Spinal cord (tissue), 10 donors: Measurements from ENCODE around the gene TECTB. TPM values are rescaled to one million over a fixed set of nuclear protein-coding genes. Genes with fewer than 3 reads are reported as not detected.

Experiments used
- DNase-seq, 6 donors: peaks; one replicate each; pipeline versions ENCODE4 v3.0.0 to v3.0.0-alpha.2; 2013 to 2015; ENCODE audit warnings: low spot score in 6 of 6, low read depth in 4 of 6
- H3K27ac ChIP-seq: one replicate; pipeline ENCODE4 v1.5.1; 2013; ENCODE audit warnings: low read depth, low read length, control low read depth
- H3K27me3 ChIP-seq: one replicate; pipeline ENCODE4 v1.6.1; 2013; ENCODE audit warnings: low read length; ENCODE audit not compliant: control insufficient read depth, insufficient read depth
- H3K36me3 ChIP-seq: one replicate; pipeline ENCODE4 v1.6.1; 2013; ENCODE audit warnings: low read length; ENCODE audit not compliant: control insufficient read depth, insufficient read depth
- H3K4me1 ChIP-seq: one replicate; pipeline ENCODE4 v1.6.1; 2013; ENCODE audit warnings: low read length; ENCODE audit not compliant: control insufficient read depth, insufficient read depth
- H3K4me3 ChIP-seq: one replicate; pipeline ENCODE4 v1.5.1; 2013; ENCODE audit warnings: low read depth, low read length, control low read depth
- H3K9me3 ChIP-seq: one replicate; pipeline ENCODE4 v1.6.1; 2013; ENCODE audit warnings: low read length; ENCODE audit not compliant: control insufficient read depth, insufficient read depth
- WGBS: methylation state at CpG from one replicate; pipeline ENCODE4 v1.1.5; 2013; ENCODE audit warnings: missing lambda C conversion rate; ENCODE audit not compliant: insufficient coverage; 5-methylcytosine and 5-hydroxymethylcytosine counted together
- polyA plus RNA-seq, 2 donors: library from polyadenylated mRNA; unstranded; fragments of 120-200 nt; gene quantifications; one replicate each; pipeline ENCODE4 v1.2.1, GENCODE V29; 2013; ENCODE audit not compliant: insufficient read length in 2 of 2
- total RNA-seq, 2 donors: library from RNA; depleted of rRNA in 1 of 2; stranded (reverse); fragments of 120-200 nt in 1 of 2; fragments of >200 nt in 1 of 2; gene quantifications; one replicate each; pipeline versions ENCODE4 v1.2.3 to v1.2.4, GENCODE V29; 2013 to 2014
- donor health status: healthy.

TECTB gene
- total and polyA plus RNA-seq, 4 donors = 0.30 to 2.8 (median 1.0) TPM

GRCh38 chr10:112327678-112328077, 44.5 kb downstream of the TECTB start:
- H3K4me3 ChIP-seq = no peak overlapping the region
- H3K27me3 ChIP-seq = no peaks in the 10 kb centered on the region
- H3K9me3 ChIP-seq = no peaks in the 10 kb centered on the region
- WGBS = 90% methylated on average over 2 of the region's 3 CpGs
- H3K4me1 ChIP-seq = no peaks in the 10 kb centered on the region
- H3K36me3 ChIP-seq = no peaks in the 10 kb centered on the region
- no peak for DNase-seq
- H3K27ac ChIP-seq = no peak overlapping the region

GRCh38 chr10:112330162-112330561, 47.0 kb downstream of the TECTB start:
- Histone ChIP-seq H3K9me3 (no peaks in the 10 kb centered on the region), H3K27me3 (no peaks in the 10 kb centered on the region), H3K4me3 (no peak overlapping the region), H3K36me3 (no peaks in the 10 kb centered on the region), H3K27ac (no peak overlapping the region), H3K4me1 (no peaks in the 10 kb centered on the region)
- 97% methylated on average over 3 of the region's 4 CpGs for WGBS
- DNase-seq = no peak

- DNase-seq = peak in 1 of 6 donors; percentile 15
- Histone ChIP-seq H3K27me3 (no peaks in the 10 kb centered on the region), H3K4me1 (no peaks in the 10 kb centered on the region), H3K4me3 (no peak overlapping the region), H3K9me3 (no peaks in the 10 kb centered on the region), H3K27ac (no peak overlapping the region), H3K36me3 (no peaks in the 10 kb centered on the region)
- whole genome bisulfite sequencing = no CpG with 5 or more reads among the region's 1 CpG
These were observed 47.5 kb downstream of the TECTB start for GRCh38 chr10:112330607-112331160.

- no peaks in the 10 kb centered on the region for H3K27me3 ChIP-seq
- H3K4me1 ChIP-seq = no peaks in the 10 kb centered on the region
- WGBS = 100% methylated on average over 1 of the region's 3 CpGs
- no peaks in the 10 kb centered on the region for H3K9me3 ChIP-seq
- H3K4me3 ChIP-seq = no peak overlapping the region
- H3K27ac ChIP-seq = no peak overlapping the region
- H3K36me3 ChIP-seq = no peaks in the 10 kb centered on the region
- no peak for DNase-seq
These were observed 48.8 kb downstream of the TECTB start for GRCh38 chr10:112332022-112332421.

GRCh38 chr10:112332509-112333228, 49.5 kb downstream of the TECTB start:
- WGBS = 57% methylated on average over 1 of the region's 5 CpGs

GRCh38 chr10:112333452-112333851, 50.3 kb downstream of the TECTB start:
- H3K27me3 ChIP-seq = no peaks in the 10 kb centered on the region
- H3K27ac ChIP-seq = no peak overlapping the region
- no peak overlapping the region for H3K4me3 ChIP-seq
- H3K36me3 ChIP-seq = no peaks in the 10 kb centered on the region
- no peaks in the 10 kb centered on the region for H3K4me1 ChIP-seq
- no CpG with 5 or more reads among the region's 4 CpGs for WGBS
- DNase-seq = no peak
- no peaks in the 10 kb centered on the region for H3K9me3 ChIP-seq

More at GRCh38 chr10:112332509-112333228, 49.5 kb downstream of the TECTB start:
- Histone ChIP-seq H3K9me3 (no peaks in the 10 kb centered on the region), H3K36me3 (no peaks in the 10 kb centered on the region), H3K27ac (no peak overlapping the region), H3K4me1 (no peaks in the 10 kb centered on the region), H3K27me3 (no peaks in the 10 kb centered on the region), H3K4me3 (no peak overlapping the region)
- DNase-seq = no peak

- no peaks in the 10 kb centered on the region for H3K4me1 ChIP-seq
- no peaks in the 10 kb centered on the region for H3K9me3 ChIP-seq
- no peaks in the 10 kb centered on the region for H3K36me3 ChIP-seq
- WGBS = 59% methylated on average over 3 of the region's 5 CpGs
- H3K27me3 ChIP-seq = no peaks in the 10 kb centered on the region
- H3K27ac ChIP-seq = no peak overlapping the region
- DNase-seq = no peak
- no peak overlapping the region for H3K4me3 ChIP-seq
These were observed 52.1 kb downstream of the TECTB start for GRCh38 chr10:112335111-112335867.

- Histone ChIP-seq H3K4me1 (no peaks in the 10 kb centered on the region), H3K9me3 (no peaks in the 10 kb centered on the region), H3K36me3 (no peaks in the 10 kb centered on the region), H3K27me3 (no peaks in the 10 kb centered on the region), H3K4me3 (no peak overlapping the region), H3K27ac (no peak overlapping the region)
- 63% methylated on average over 4 of the region's 4 CpGs for WGBS
- no peak for DNase-seq
These were observed 52.7 kb downstream of the TECTB start for GRCh38 chr10:112335868-112336265.

- no peaks in the 10 kb centered on the region for H3K36me3 ChIP-seq
- H3K4me1 ChIP-seq = no peaks in the 10 kb centered on the region
- WGBS = no CpG with 5 or more reads among the region's 5 CpGs
- H3K27ac ChIP-seq = no peak overlapping the region
- H3K27me3 ChIP-seq = no peaks in the 10 kb centered on the region
- no peak overlapping the region for H3K4me3 ChIP-seq
- no peak for DNase-seq
- no peaks in the 10 kb centered on the region for H3K9me3 ChIP-seq
These were observed 53.5 kb downstream of the TECTB start for GRCh38 chr10:112336556-112337201.
